Lower leg skin (tissue), 4 donors: Measurements from ENCODE around the gene FAM20A. TPM values are rescaled to one million over a fixed set of nuclear protein-coding genes. Genes with fewer than 3 reads are reported as not detected.

Source experiments
- DNase-seq, 2 donors: peaks; one replicate each; pipeline ENCODE4 v3.0.0-alpha.2; 2019; ENCODE audit warnings: low spot score in 2 of 2
- H3K4me3 ChIP-seq: fragments of 200-600 bp; sonication (generic); 2 replicates; pipeline ENCODE4 v1.5.1; 2017; ENCODE audit warnings: mild to moderate bottlenecking, low read depth; ENCODE audit not compliant: poor library complexity, severe bottlenecking
- CTCF ChIP-seq, 3 donors: fragments of 450-650 bp; IDR thresholded peaks; one replicate each; pipeline ENCODE4 v1.5.1; 2016; ENCODE audit warnings: antibody characterized with exemption in 3 of 3, mild to moderate bottlenecking in 3 of 3, moderate library complexity in 2 of 3
- POLR2A ChIP-seq, 2 donors: fragments of 450-650 bp; IDR thresholded peaks; one replicate each; pipeline ENCODE4 v1.6.1; 2016 to 2017; ENCODE audit warnings: antibody characterized with exemption in 2 of 2, mild to moderate bottlenecking in 1 of 2, moderate library complexity in 1 of 2
- WGBS, 2 donors: methylation state at CpG; one replicate each; pipeline ENCODE4 v1.1.5; 2018; 5-methylcytosine and 5-hydroxymethylcytosine counted together
- intact Hi-C: fragments of 100-400 bp; cut with DNase I; formaldehyde crosslinking; loops from one replicate; pipeline ENCODE4 v1.15.0; 2023; ENCODE audit warnings: low total_unique reads
- total RNA-seq, 4 donors: library from RNA; depleted of rRNA; stranded (reverse); fragments of >200 nt; gene quantifications; one replicate each; pipeline ENCODE4 v1.1.0, GENCODE V29; 2016

Gene FAM20A
- total RNA-seq, 4 donors from 2014 or later, result 2.6 to 5.8 (median 4.3) TPM

- intact Hi-C loops, result no loop called here
- no peak overlapping the region for H3K4me3 ChIP-seq
- DNase-seq, result no peak
- TF ChIP-seq CTCF (IDR thresholded peaks at IDR 0.05), result no peak
- no peak for TF ChIP-seq POLR2A (IDR thresholded peaks at IDR 0.05)
- WGBS, 2 donors, result 44% methylated on average over 15 of the region's 15 CpGs
Observed at GRCh38 chr17:68514831-68515635, 86.1 kb downstream of the FAM20A start.

- intact Hi-C loops, result no loop called here
- TF ChIP-seq POLR2A (IDR thresholded peaks at IDR 0.05), result no peak
- no peak for TF ChIP-seq CTCF (IDR thresholded peaks at IDR 0.05)
Observed at GRCh38 chr17:68513932-68514331, 87.2 kb downstream of the FAM20A start.

GRCh38 chr17:68512960-68513474, 88.2 kb downstream of the FAM20A start:
- no peak for TF ChIP-seq CTCF (IDR thresholded peaks at IDR 0.05)
- no peak for TF ChIP-seq POLR2A (IDR thresholded peaks at IDR 0.05)
- H3K4me3 ChIP-seq, result peak overlapping the region; percentile 92
- intact Hi-C loops, result no loop called here
- 0 to 1% methylated on average over 20 of the region's 20 CpGs for WGBS, 2 donors
- peak; percentile 67 to 86 for DNase-seq

More at GRCh38 chr17:68513932-68514331, 87.2 kb downstream of the FAM20A start:
- 8 to 13% methylated on average over 3 of the region's 3 CpGs for WGBS, 2 donors
- no peak overlapping the region for H3K4me3 ChIP-seq
- no peak for DNase-seq

- peak; percentile 93 to 99 for DNase-seq
- 1% methylated on average over 58 to 61 of the region's 81 CpGs for WGBS, 2 donors
- TF ChIP-seq CTCF (IDR thresholded peaks at IDR 0.05) (no peak), POLR2A (IDR thresholded peaks at IDR 0.05) (peak in 1 of 2 donors; percentile 88)
- H3K4me3 ChIP-seq, result peak within 1 kb of the TSS; percentile 92
- intact Hi-C loops, result no loop called here
Observed at GRCh38 chr17:68512247-68512959, 88.8 kb downstream of the FAM20A start, which contains the start of gene PRKAR1A. Gene PRKAR1A, plus strand, starts transcription at chr17:68512430. Its CDS starts 2,970 bp downstream, at chr17:68515400.

- 0 to 1% methylated on average over 39 to 48 of the region's 49 CpGs for WGBS, 2 donors
- H3K4me3 ChIP-seq, result peak overlapping the region; percentile 92
- no peak for TF ChIP-seq POLR2A (IDR thresholded peaks at IDR 0.05)
- no peak for TF ChIP-seq CTCF (IDR thresholded peaks at IDR 0.05)
- peak; percentile 56 to 94 for DNase-seq
- intact Hi-C loops, result no loop called here
Observed at GRCh38 chr17:68511671-68512246, 89.4 kb downstream of the FAM20A start.
